WTC11 (cell line): ENCODE measurements around the gene RHOT2.

Source experiments
- CREB1 ChIP-seq: sonication (generic); formaldehyde crosslinking; IDR thresholded peaks from 2 replicates; pipeline ENCODE4 v1.8.0; 2023; ENCODE audit warnings: mild to moderate bottlenecking, missing genetic modification reagents
- CTCF ChIP-seq: fragments of 200-600 bp; IDR thresholded peaks from 2 replicates; pipeline ENCODE4 v1.8.0; 2022; ENCODE audit warnings: antibody characterized with exemption
- E2F1 ChIP-seq: sonication (generic); formaldehyde crosslinking; IDR thresholded peaks from 2 replicates; pipeline ENCODE4 v1.8.0; 2022; ENCODE audit warnings: mild to moderate bottlenecking, missing genetic modification reagents
- HMGXB4 ChIP-seq: sonication (generic); formaldehyde crosslinking; IDR thresholded peaks from 2 replicates; pipeline ENCODE4 v1.8.1; 2023; ENCODE audit warnings: mild to moderate bottlenecking, moderate library complexity, missing genetic modification reagents
- JUN ChIP-seq: sonication (generic); formaldehyde crosslinking; IDR thresholded peaks from 2 replicates; pipeline ENCODE4 v1.8.0; 2023; ENCODE audit warnings: mild to moderate bottlenecking, missing genetic modification reagents
- MAX ChIP-seq: sonication (generic); formaldehyde crosslinking; IDR thresholded peaks from 2 replicates; pipeline ENCODE4 v1.8.0; 2022; ENCODE audit warnings: mild to moderate bottlenecking, missing genetic modification reagents
- SP1 ChIP-seq: sonication (generic); formaldehyde crosslinking; conservative IDR thresholded peaks from 2 replicates; pipeline ENCODE4 v1.8.1; 2022; ENCODE audit warnings: missing genetic modification reagents
- TEAD1 ChIP-seq: sonication (generic); formaldehyde crosslinking; IDR thresholded peaks from 2 replicates; pipeline ENCODE4 v1.8.0; 2022; ENCODE audit warnings: mild to moderate bottlenecking, missing genetic modification reagents
- TF ChIP-seq, protein P1 (sequence below): sonication (generic); formaldehyde crosslinking; conservative IDR thresholded peaks from 2 replicates; pipeline ENCODE4 v1.8.1; 2022; ENCODE audit warnings: mild to moderate bottlenecking, missing genetic modification reagents
- TF ChIP-seq, protein P2 (sequence below): sonication (generic); formaldehyde crosslinking; IDR thresholded peaks from 2 replicates; pipeline ENCODE4 v1.8.1; 2023; ENCODE audit warnings: mild to moderate bottlenecking, missing genetic modification reagents
- TF ChIP-seq, protein P3 (sequence below): sonication (generic); formaldehyde crosslinking; IDR thresholded peaks from 2 replicates; pipeline ENCODE4 v1.8.0; 2022; ENCODE audit warnings: missing genetic modification reagents

DNA sequence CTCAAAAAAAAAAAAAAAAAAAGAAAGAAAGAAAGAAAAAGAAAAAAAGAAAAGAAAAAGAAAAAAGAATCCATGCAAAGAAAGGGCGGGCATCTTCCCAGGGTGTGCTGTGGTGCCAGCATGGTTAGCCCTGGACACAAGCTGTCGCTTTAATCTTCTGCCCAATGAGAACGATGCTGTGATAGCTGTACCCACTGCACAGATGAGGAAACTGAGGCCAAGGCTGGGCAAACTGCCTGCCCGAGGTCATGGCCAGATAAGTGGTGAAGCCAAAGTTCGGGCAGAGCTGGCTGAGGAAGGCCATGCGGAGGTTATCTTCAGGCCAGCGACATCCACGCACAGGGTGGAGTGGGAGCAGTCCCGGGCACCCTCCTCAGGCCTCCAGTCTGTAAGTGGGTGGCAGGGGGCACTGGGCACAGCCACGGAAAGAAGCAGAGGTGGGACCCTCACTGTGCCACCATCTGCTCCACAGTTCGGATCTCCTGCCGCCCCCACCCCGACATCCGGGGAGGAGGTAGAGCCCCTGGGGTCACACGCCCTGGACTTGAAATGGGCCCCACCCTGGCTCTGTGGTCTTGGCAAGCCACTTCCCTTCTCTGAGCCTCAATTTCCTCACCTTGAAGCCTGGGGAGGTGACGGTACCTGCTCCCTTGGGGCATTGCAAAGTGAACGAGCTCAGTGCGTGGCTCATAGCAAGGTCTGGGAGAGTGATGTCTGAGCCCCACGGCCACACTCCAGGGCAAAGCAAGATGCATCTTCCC is 31.2 kb downstream of the RHOT2 start:
- TF ChIP-seq CTCF (no peak), HMGXB4 (CRISPR knock-in tag) (no peak), E2F1 (CRISPR knock-in tag) (no peak), MAX (no peak), CREB1 (CRISPR knock-in tag) (no peak), JUN (CRISPR knock-in tag) (no peak), SP1 (CRISPR knock-in tag) (no peak), TEAD1 (CRISPR knock-in tag) (no peak)
- TF ChIP-seq, protein P1, sequence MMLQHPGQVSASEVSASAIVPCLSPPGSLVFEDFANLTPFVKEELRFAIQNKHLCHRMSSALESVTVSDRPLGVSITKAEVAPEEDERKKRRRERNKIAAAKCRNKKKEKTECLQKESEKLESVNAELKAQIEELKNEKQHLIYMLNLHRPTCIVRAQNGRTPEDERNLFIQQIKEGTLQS (CRISPR knock-in tag) = no peak
- TF ChIP-seq, protein P2, sequence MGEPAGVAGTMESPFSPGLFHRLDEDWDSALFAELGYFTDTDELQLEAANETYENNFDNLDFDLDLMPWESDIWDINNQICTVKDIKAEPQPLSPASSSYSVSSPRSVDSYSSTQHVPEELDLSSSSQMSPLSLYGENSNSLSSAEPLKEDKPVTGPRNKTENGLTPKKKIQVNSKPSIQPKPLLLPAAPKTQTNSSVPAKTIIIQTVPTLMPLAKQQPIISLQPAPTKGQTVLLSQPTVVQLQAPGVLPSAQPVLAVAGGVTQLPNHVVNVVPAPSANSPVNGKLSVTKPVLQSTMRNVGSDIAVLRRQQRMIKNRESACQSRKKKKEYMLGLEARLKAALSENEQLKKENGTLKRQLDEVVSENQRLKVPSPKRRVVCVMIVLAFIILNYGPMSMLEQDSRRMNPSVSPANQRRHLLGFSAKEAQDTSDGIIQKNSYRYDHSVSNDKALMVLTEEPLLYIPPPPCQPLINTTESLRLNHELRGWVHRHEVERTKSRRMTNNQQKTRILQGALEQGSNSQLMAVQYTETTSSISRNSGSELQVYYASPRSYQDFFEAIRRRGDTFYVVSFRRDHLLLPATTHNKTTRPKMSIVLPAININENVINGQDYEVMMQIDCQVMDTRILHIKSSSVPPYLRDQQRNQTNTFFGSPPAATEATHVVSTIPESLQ (CRISPR knock-in tag) = no peak
- TF ChIP-seq, protein P3, sequence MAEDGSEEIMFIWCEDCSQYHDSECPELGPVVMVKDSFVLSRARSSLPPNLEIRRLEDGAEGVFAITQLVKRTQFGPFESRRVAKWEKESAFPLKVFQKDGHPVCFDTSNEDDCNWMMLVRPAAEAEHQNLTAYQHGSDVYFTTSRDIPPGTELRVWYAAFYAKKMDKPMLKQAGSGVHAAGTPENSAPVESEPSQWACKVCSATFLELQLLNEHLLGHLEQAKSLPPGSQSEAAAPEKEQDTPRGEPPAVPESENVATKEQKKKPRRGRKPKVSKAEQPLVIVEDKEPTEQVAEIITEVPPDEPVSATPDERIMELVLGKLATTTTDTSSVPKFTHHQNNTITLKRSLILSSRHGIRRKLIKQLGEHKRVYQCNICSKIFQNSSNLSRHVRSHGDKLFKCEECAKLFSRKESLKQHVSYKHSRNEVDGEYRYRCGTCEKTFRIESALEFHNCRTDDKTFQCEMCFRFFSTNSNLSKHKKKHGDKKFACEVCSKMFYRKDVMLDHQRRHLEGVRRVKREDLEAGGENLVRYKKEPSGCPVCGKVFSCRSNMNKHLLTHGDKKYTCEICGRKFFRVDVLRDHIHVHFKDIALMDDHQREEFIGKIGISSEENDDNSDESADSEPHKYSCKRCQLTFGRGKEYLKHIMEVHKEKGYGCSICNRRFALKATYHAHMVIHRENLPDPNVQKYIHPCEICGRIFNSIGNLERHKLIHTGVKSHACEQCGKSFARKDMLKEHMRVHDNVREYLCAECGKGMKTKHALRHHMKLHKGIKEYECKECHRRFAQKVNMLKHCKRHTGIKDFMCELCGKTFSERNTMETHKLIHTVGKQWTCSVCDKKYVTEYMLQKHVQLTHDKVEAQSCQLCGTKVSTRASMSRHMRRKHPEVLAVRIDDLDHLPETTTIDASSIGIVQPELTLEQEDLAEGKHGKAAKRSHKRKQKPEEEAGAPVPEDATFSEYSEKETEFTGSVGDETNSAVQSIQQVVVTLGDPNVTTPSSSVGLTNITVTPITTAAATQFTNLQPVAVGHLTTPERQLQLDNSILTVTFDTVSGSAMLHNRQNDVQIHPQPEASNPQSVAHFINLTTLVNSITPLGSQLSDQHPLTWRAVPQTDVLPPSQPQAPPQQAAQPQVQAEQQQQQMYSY = no peak
